ENCODE data around the gene FCER1G.

The FCER1G gene

DNA sequence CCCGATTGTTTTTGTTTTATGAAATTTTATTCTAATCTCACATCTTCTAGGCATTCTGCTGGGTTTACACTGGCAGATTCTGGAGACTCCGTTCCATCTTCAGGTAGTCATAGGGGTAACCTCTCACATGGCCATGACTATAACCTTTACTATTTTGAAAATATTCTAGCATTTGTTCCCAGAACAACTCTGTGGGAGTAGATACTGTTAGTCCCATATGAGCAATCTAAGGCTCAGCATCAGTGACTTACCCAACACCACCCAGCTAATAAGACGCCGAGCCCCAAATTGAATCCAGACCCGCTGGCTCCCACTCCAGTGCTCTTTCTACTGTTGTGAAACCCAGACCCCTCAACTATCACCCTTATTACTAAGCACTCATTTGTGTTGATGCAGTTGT lies 26.1 kb upstream of the FCER1G start:
- no peak for DNase-seq

DNA sequence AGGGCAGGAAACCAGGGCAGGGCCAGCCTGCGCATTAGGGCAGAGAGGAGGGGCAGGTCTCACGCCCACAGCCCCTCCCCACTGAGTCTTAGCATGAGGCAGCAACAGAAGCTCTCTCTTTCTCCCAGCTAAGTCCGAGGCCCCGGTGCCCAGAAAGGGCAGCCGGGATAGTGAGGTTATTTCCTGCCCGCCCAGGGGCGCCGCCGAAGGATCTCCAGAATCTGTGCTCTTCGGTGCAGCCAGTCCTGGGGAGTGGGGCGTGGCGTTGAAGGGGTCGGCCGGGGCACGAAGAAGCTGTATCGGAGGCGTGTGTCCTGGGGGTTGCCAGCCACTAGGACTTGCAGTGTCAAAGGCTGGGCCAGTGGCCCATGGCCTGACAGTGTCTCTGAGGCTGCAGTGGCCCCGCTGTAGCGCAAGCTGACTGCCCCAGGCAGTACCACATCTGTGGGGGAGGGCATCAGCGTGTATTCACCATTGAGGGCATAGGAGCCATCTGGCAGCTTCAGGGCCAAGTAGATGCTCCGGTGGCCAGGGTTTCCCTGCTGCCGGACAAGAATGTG lies 24.1 kb upstream of the FCER1G start:
- no peak for DNase-seq

DNA sequence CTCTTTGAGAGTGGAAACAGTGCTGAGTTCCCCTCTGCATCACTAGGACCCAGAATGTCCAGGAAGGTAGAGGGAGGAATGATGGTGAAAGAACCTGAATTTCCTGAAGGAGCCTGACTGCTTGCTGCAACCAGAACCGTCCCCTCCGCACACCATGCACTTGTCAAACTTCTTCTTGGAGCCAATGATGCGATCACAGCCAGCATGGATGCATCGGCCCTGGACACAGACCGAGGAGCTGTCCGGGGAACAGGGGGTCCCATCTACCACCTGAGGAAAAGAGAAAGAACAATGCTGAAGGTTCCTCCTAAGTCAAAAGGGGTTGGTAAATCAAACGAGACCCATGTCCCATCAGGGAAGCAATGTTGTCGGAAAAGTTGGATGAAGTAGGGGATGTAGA lies 23.1 kb upstream of the FCER1G start:
- DNase-seq, result no peak

DNA sequence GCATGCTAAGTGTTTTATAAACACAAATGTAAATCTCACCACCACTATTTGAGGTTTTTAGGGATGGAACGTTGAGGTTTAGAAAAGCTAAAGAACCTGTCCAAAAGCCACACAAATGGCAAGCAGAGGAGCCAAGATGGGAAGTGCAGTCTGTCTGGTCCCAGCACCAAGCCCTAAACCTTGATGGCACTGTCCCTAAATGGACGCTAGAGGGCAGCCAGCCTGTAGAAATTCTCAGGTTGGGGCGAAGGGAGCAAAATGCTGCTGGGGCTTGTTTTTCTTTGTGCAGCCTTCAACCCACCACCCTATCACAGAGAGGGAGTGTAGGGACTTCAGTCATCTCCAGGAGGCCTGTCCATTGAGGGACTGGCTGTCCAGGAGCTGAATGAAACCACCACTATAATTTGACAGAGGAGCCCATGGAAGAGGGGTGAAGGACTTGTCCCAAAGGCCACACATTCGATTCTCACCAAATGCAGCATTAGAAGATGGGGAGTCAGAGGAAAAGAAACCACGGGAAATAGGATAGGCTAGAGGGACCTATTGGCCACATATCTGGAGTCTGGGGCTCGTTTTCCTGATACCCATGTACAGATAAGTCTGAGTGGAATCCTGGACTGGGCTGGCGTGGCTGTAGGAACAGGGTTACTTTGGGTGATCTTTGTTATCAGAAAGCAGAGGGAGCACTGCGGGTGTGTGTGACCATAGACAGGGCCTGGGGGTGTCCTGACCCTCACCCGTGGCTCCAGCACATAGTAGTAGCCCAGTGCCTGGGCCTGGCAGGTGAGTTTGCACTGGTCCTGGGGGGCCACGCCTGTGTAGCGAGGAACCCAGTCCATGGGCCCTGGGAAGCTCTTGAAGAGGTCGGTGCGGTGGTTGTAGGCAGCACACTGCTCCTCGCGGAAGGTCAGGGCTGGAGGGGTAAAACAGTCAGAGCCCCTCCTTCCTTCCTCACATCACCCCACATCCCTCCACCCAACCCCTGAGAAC lies 22.3 kb upstream of the FCER1G start:
- peak; percentile 66 for DNase-seq

- no peak for DNase-seq
Measured at GRCh38 chr1:161193561-161194235, 21.4 kb upstream of the FCER1G start.

GRCh38 chr1:161195171-161195570 lies 19.9 kb upstream of the FCER1G start:
- DNase-seq, result no peak

DNA sequence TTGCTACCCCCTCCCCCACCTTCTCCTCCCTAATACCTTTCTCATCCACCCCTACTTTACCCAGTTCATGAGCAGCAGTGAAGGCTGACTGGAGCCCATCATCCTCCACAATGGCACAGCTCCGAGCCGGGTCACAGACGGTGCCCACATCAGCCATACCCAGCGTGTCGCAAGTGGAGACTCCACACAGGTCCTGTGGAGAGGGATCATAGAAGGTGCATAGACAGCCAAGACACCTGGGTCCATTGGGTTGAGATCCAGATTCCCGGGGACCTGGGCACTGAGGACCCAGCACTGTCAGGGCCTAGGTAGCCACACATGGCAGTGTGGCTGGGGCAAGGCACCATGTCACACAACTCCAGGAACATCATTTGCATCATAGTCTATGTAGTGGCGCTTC lies 19.0 kb upstream of the FCER1G start:
- no peak for DNase-seq

GRCh38 chr1:161196521-161197451 lies 18.3 kb upstream of the FCER1G start:
- DNase-seq, result no peak

DNA sequence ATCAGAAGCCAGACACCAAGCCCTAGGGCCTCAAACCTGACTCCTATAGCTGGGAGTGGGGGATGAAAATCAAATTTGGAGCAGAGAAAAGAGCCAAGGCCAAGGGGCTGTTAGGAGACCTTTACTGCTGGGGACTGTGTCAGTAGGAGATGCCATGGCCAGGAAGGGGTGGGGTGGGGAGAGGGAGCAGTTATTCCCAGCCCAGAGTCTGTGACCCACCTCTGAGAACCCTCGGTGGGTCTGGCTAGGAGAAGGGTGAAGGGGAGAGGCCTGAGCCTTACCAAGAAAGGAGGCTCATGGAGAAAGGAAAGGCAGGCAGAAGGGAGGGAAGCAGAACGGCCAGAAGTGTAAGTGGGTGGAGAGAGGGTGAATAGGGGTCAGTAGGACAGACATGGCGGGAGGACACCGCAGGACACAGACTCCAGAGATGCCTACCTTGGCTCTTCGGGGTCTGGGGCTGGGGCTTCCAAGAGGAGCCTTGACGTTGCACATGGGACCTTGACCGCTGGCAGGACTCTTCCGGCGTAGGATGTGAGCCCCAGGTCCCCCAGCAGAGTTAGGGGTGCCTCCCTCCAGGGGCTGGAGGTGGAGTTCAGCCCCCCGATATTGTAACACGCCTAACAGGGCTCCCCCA lies 17.4 kb upstream of the FCER1G start:
- no peak for DNase-seq

GRCh38 chr1:161198194-161198896 lies 16.8 kb upstream of the FCER1G start:
- no peak for DNase-seq

DNA sequence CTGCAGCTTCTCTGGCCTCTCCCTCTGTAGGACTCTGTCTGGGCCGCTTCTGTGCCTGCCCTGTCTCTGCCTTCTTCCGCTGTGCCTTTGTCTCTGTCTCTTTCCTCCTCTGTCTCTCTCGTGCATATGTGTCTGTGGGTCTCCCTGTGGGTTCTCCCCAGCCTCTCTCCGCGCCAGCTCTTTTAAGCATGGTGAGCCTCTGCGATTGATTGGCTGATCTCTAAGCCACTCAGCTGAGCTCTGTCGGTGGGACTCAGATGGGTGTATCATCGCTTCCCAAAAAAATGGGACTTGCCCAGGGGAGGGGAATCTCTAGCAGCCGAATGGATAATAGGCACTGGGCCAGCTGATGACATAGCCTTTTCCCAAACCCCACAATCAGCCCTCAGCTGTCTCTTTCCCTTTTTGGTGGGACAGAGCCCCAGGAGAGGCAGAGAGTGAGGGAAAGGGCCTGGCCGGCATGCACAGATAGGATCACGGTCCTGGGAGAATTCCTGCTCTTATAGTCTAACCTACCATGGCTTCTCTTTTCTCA lies 16.1 kb upstream of the FCER1G start, which contains the start of gene ADAMTS4:
TSS of gene ADAMTS4 (minus strand) at position 158 of the 535 bp plus-strand sequence. CDS start 427 bp downstream, outside the sequence.
- DNase-seq, result no peak

GRCh38 chr1:161199506-161200139 lies 15.5 kb upstream of the FCER1G start:
- DNase-seq, result no peak

- DNase-seq, result no peak
Measured at GRCh38 chr1:161200421-161200991, 14.6 kb upstream of the FCER1G start.

GRCh38 chr1:161200992-161201835 lies 13.9 kb upstream of the FCER1G start:
- DNase-seq, result no peak

GRCh38 chr1:161201836-161202712 lies 13.0 kb upstream of the FCER1G start, which contains the start of gene NDUFS2:
NDUFS2 (plus strand) TSS chr1:161202367; CDS start chr1:161202386, 19 bp downstream.
- peak; percentile 95 for DNase-seq

DNA sequence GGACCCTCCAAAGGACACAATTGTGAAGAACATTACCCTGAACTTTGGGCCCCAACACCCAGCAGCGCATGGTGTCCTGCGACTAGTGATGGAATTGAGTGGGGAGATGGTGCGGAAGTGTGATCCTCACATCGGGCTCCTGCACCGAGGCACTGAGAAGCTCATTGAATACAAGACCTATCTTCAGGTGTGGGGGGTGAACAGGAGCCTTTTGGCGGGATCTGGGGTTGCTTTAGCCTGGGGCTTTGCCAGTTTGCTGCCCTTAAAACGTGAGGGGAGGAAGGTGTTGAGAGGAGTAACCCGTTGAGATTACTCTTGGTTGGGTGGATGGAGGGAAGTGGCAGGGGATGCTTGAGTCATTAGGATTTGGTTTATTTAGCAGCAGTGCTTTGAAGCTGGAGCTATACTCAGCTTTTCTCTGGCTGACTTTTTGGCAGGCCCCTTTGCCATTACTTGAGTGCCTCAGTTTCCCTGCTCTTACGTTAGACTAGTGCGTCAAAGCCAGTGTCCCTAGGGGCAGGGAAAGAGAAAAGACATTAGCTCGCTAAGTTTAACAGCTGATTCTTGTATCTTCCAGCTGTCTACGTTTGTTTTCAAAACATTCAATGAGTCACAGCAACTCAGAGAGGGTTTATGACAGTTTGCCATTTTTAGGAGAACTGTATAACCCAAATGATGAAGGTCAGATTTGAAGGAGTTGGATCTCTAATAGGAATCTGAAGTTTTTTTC lies 8.5 kb upstream of the FCER1G start:
- DNase-seq, result no peak

GRCh38 chr1:161207173-161207572 lies 7.9 kb upstream of the FCER1G start:
- DNase-seq, result no peak

Data from activated naive CD4-positive, alpha-beta T cell treated with Interleukin-2 at 50 U/mL for 16 hours (primary cell).